GM21423 (cell line): Measurements from ENCODE around the gene SCGB1C1.
A peak's percentile ranks its signal among the peaks of the same experiment; 100 is the strongest.
"Not testable (repeated sequence)": the region's sequence is repeated elsewhere in the genome, so short reads cannot be mapped to it uniquely, and the experiment has no call there.

Experiments used
- ATAC-seq: cut with Tn5 transposase; IDR thresholded peaks from one replicate; pipeline ENCODE4 v1.9.1; 2021; ENCODE audit warnings: mild to moderate bottlenecking, moderate library complexity; ENCODE audit not compliant: unreplicated experiment

SCGB1C1 gene

DNA sequence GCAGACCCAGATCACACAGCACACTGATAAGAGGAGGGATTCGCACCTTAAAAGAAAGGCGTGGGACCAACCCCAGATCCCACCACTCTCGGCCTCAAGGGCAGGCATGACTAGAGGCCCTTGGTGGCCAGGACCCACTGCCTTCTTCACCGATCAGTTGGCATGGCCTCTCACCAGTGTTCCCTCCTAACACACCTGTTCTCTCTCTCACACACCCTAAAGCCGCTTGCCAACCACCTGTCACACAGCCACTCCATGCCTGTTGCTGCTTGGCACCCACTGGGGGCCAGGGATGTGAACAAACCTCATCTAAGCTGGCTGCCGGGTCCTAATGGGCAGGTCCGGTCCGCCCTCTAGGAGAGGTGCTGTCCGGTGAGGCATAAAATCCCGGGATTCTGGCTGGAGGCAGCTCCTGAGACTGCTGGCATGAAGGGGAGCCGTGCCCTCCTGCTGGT, at the start of gene SCGB1C1:
Gene SCGB1C1, plus strand, starts transcription at position 405 of the 455 bp plus-strand sequence. Its CDS starts 22 bp downstream, at position 427.
- ATAC-seq = not testable (repeated sequence)

DNA sequence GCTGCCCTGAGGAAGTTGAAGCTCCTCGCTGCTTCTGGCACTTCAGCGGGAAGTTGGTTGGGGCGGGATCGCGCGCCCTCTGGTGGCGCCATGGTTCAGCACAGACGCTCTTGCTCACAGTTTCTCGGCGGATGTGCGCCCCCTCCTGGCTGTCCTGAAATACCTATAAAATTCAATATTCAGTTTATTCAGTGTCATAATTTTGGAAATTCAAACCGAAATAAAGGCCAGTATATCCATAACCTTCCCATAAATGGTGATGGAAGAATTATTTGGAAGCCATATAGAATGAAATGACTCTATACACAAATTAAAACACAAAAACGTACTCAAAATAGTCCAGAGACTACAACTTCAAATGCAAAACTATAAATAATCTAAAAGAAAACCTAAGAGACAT, 12.6 kb upstream of the SCGB1C1 start:
- not testable (repeated sequence) for ATAC-seq

DNA sequence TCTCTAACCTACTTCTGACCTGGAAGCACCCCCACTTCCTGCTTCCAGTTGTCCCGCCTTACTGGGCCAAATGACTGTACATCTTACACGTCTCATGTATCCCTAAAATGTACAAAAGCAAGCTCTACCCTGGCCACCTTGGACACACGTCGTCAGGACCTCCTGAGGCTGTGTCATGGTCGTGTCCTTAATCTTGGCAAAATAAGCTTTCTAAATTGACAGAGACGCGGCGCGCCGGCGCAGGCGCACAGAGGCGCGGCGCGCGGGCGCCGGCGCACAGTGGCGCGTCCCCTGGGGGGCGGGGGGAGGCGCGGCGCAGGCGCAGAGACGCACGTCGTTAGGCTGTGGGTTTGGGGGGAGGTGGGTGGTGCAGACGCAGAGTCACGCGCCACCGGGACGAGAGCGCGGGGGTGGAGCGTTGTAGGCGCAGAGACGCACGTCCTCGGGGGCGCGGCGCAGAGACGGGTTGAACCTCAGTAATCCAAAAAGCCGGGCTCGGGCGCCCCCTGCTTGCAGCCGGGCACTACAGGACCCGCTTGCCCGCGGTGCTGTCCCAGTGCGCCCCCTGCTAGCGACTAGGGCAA, 3.6 kb upstream of the SCGB1C1 start:
- ATAC-seq = peak; percentile 9

DNA sequence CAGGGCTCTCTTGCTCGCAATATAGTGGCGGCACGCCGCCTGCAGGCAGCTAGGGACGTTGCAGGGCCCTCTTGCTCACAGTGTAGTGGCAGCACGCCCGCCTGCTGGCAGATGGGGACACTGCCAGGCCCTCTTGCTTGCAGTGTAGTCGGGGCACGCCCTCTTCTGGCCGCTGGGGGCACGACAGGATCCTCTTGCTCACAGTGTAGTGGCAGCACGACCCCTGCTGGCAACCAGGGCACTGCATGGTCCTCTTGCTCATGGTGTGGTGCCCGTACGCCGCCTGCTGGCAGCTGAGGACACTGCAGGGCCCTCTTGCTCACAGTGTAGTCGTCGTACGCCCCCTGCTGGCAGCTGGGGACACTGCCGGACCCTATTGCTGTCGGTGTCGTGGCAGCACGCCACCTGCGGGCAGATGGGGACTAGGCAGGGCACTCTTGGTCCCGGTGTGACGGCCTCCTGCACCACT, 3.0 kb upstream of the SCGB1C1 start:
- peak; percentile 71 for ATAC-seq

DNA sequence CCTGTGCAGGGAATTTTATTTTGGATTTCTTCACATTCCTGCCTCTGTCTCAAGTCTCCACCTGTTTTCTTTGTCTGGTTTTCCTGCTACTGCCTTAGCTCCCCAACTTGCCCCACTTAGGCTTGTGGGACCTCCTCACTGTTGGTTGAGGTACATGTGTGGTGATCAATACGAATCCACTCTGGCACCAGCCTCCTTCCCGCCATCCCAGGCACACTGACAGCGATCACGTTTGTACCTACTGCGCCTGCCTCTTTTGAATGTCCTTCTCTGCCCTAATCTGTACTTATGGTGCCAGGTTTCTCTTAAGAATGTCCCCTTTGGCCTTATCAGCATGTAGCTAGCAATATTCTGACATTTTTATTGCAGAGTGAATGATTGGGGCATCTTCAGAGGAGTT, 2.3 kb upstream of the SCGB1C1 start:
- not testable (repeated sequence) for ATAC-seq

DNA sequence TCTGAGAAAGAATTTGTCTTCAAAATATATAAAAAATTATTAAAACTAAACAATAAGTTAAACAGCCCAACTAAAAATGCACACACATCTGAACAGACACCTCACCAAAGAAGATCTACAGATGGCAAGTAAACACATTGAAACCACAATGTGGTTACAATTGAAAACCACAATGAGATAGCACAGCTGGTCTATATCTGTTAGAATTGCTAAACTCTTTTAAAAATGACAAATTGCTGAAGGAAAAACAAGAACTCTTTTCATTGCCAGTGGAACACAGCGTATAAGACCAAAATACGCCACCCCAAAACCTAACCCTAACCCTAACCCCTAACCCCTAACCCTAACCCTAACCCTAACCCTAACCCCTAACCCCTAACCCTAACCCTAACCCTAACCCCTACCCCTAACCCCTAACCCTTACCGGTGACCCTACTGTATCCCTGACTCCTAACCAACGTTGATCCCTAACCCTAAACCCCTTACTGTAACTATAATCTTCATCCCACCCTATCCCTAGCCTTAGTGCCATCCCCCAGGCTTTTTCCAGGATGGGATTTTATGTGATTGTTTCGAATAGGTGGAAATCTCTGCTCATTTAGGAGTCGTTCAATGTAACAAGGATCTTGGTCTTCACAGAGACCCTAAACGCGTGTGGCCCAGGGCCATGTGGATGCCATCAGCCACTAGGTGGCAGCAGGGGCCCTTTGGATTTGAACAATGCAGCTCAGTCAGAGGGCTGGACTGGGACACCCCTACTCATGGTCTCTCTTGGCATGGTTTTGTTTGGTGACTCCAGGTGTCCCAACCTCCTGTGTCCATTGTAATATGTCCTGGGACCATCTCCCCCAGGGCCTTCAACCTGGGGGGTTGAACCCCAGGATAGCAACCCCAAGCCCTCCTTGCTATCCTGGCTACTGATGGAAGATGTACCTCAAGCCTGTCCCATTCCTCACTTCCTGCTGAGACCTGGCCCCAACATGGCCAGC, 1.1 kb upstream of the SCGB1C1 start:
- ATAC-seq = not testable (repeated sequence)

DNA sequence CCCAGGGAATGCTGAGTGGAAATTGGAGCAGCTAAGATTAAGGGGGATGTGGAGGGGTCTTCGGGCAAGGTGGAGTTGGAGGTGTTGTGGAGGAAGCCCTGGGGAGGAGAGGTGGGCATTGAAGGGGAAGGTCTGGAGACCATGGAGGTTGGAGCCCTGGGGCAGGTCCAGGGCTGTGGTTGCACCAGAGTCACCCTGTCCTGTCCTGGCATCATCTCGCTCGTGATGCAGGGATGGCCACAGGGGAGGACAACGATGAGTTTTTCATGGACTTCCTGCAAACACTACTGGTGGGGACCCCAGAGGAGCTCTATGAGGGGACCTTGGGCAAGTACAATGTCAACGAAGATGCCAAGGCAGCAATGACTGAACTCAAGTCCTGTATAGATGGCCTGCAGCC, 603 bp downstream of the SCGB1C1 start:
- not testable (repeated sequence) for ATAC-seq

DNA sequence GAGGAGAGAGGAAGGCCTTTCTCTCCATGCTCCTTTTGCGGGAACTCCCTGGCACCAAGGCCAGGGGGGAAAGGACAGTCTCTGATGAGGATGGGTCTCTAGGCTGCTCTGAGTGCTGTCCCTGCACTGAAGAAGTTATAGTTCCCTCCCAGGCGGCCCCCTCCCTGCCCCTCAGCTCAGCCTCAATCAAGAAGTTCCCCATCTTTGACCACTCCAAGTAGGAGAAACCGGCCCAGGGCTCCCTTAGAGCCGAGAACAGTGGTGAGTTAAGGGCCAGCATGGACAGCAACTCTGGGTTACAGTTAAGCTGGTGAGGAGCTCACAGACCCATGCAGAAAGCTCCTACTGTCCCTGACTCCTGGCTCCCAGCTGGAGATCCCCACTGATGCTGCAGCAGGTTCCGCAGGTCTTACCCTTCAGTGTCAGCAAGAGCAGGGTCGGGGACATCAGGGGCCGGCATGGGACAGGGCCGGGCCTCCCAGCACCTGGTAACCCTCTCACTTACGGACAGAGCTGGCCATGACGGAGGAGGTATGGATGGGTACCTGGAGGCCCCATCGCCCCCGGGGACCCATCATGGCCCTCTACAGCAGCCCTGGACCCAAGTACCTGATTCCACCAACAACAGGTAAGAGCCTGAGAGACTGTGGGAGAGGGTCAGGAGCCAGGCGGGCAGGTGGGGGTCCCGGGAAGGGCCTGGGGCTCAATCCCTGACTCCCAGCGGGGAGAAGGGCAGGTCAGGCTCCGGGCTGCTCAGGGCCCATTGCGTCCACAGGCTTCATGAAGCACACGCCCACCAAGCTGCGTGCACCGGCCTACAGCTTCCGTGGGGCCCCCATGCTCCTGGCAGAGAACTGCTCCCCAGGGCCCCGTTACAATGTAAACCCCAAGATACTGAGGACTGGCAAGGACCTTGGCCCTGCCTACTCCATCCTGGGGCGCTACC, 4.2 kb downstream of the SCGB1C1 start:
- ATAC-seq = no peak

DNA sequence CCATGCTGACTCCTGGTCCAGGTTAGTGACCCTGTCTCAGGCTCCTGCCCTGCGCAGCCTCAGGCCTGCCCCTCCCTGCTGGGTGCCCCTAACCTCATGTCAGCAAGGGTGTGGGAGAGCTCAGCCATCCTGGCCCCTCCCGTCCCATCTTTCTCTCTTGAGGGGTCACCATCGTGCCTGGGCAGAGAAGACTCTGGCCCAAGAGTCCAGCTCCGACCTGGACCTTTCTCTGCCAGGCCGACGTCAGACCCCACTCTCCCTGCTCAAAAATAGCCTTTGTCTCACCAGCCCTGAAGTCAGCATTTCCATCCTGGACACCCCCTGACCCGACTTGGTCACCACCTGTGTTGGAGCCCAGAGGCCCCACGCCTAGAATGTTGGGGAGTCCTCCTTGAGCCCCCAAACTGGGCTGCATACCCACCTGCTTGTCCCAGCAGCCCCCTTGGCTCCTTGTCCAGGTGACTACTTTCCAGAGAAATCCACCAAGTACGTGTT, 4.9 kb downstream of the SCGB1C1 start:
- ATAC-seq = no peak

DNA sequence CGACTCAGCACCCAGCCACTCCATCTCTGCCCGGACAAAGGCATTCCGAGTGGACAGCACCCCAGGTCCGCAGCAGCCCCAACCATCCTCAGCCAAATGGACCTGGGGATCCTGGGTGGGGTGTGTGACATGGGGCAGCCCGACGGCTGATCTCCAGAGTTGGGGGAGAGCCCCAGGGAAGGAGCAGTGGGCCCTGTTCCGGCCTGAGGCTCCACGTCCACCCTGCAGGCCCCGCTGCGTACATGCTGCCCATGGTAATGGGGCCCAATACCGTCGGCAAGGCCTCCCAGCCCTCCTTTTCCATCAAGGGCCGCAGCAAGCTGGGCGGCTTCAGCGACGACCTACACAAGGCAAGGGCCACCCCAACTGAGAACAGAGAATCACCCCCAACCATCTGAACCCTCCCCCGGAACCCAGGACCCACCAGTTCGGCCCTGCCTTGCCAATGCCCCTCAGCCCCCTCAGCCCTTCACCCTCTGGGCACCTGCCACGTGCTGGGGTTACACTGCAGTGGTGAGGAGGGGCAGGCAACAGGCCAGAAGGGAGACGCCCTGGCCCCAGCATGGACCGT, 5.4 kb downstream of the SCGB1C1 start:
- no peak for ATAC-seq

DNA sequence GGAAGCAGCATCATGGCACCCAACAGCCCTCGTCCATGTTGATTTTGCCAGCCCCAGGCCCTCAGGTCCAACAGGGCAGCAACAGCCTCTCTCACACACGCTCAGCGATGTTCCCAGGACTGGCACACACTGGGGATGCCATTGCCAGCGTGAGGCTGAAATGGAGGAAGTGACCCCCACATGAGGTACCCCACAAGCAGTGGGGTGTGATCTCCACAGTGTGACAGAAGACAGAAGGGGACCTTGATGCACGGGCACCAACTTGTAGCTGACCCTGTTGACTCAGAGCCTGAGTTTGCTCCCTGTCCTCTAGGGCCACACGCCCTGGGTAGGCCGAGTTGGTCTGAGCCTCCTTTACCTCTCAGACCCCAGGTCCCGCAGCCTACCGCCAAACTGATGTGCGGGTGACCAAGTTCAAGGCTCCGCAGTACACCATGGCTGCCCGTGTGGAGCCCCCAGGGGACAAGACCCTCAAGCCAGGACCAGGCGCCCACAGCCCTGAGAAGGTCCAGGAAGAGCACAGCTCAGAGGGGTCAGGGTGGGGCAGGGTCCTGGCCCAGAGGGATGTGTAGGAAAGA, 6.2 kb downstream of the SCGB1C1 start:
- no peak for ATAC-seq

DNA sequence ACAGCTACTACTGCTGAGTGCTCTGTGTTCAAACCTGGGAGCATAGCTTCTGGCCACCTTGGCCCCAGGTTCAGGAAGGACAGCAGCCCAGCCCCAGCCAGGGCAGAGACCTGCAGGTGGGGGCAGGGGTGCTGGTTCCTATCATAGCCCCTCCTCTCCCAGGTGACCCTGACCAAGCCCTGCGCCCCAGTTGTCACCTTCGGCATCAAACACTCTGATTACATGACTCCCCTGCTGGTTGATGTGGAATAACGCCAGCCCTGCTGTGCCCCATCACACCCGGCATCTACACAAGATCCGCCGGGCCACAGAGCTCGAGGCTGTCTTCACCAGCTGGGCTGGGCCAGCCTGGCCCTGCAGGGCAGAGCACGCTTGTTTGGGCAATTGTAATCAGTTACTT, 6.9 kb downstream of the SCGB1C1 start:
- no peak for ATAC-seq

DNA sequence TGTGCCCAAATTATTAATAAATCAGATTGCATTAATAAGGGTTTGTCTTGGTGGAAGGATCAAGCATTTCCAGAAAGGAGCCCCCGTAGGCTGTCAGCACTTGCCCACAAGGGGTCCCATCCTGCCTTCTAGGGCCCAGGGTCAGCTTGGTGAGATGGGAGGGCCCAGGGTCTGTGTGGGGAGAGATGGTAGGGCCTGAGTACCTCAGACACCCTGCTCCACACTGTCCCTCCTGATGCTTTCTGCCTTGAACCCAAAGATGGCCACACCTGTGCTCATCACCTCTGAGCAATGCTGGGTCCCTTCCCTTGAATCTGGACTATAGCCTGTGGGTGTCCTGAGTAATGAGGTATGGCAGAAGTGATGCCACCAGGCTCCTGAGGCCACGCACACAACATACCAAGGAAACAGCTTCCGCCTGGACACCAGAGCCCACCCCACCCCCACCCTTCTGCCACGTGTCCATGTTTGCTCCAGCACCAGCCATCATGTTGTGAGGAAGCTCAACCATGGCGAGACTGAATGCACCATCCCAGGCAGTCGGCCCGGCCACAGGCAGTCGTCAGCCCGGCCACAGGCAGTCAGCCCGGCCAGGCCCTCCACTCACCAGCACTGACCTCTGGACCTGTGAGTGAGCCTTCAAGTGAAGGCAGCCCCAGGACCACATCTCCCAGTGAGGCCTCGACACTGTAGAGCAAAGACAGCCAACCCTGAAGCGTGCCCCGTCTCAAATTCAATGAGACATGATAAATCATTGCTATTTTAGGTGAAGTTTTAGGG, 7.5 kb downstream of the SCGB1C1 start:
- ATAC-seq = no peak

DNA sequence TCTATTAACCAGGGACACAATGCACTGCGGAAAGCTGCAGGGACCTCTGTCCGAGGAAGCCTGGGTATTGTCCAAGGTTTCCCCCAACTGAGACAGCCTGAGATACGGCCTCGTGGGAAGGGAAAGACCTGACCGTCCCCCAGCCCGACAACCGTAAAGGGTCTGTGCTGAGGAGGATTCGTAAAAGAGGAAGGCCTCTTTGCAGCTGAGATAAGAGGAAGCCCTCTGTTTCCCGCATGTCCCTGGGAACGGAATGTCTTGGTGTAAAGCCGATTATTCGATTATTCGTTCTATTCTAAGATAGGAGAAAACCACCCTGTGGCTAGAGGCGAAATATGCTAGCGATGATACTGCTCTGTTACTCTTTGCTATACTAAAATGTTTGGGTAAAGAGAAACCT, 9.1 kb downstream of the SCGB1C1 start:
- no peak for ATAC-seq

DNA sequence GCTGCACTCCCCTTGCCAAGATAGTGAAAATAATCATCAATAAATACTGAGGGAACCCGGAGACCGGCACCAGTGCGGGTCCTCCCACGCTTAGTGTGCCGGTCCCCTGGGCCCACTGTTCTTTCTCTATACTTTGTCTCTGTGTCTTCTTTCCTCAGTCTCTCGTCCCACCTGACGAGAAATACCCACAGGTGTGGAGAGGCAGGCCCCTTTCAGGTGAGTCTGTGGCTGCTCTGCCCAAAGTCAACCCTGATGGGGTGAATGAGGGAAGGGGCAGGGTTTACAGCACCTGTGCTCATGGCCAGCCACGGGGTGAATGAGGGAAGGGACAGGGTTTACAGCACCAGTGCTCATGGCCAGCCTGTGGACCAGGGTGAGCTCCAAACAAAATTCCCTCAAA, 9.6 kb downstream of the SCGB1C1 start:
- ATAC-seq = no peak

DNA sequence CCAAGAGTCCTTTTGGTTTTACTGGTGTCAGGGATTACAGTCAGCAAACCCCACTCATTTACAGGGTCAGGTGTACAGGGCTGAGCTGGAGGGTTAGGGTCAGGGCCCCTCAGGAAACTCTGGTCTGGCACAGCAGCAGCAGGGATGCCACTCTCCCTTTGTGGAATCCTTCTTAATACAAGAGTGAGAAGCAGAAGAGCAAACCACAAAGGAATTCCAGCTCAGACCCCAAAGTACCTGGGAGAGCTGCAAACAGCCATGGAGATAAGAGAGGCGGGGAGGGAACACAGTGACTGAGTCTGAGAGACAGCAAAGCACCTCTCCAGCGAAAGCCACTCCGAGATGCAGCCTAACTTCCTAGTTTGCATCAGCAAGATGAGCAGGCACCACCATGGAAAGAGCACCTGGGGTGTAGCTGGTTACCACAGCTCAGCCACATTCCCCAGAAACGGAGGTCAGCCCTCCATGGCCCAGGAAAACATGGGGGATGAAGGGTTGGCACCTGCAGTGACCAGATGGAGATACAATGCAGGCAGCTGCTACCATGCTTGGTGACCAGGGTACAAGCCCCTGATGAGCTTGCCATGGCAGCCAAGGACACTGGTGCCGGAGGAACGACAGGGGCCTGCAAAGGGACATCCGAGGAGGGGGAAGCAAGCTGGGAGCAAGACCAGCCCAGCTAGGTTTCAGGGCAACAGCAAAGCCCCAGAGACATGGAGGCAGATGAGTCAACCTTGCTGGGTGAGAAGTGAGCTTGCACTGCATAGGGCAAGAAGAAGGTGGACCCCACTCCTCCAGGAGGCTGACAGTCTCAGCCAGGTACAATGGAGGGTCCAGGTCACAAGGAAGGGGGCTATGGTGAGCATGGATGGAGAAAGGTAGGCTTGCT, 10.4 kb downstream of the SCGB1C1 start:
- ATAC-seq = no peak

DNA sequence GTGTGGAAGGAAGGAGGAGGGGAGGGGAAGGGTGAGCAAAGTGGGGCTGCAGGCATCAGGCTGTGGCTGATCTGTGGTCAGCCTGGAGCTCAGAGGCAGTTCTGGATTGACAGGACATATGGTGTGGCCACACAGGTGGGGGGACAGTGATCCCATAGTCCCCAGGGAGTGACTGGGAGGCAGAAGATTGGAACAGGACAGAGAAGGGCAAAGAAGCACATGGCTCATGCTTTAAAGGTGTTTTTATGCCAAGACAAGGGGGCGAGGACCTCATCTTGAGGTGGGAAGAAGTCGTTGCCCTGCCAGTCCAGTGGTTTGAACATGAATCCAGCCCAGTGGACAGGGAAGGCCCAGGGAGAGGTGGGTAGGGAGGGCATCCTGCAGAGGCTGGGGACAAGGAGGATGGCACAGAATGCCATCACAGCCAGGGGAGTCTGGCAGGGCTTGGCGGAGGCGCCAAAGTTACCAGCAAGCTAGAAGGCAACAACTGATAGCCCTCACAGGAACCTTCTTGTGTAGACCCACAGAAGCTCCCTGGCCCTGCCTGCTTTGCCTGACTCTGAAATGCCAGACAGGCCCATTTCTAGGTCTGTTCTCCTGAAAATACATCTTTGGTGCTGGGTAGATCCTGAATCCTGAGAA, 11.2 kb downstream of the SCGB1C1 start:
- no peak for ATAC-seq
